B cell (primary cell): Measurements from ENCODE around the gene APCDD1.

Source experiments
- EZH2 ChIP-seq: IDR thresholded peaks from 2 replicates; pipeline ENCODE4 v1.6.1; 2012; ENCODE audit warnings: borderline replicate concordance, low read depth, mild to moderate bottlenecking, moderate library complexity, low read length; ENCODE audit not compliant: insufficient read depth, poor library complexity, severe bottlenecking
- TF ChIP-seq, protein P1 (sequence below): fragments of 200-600 bp; IDR thresholded peaks from one replicate; pipeline ENCODE4 v1.8.0; 2022; ENCODE audit warnings: antibody characterized with exemption, mild to moderate bottlenecking

DNA sequence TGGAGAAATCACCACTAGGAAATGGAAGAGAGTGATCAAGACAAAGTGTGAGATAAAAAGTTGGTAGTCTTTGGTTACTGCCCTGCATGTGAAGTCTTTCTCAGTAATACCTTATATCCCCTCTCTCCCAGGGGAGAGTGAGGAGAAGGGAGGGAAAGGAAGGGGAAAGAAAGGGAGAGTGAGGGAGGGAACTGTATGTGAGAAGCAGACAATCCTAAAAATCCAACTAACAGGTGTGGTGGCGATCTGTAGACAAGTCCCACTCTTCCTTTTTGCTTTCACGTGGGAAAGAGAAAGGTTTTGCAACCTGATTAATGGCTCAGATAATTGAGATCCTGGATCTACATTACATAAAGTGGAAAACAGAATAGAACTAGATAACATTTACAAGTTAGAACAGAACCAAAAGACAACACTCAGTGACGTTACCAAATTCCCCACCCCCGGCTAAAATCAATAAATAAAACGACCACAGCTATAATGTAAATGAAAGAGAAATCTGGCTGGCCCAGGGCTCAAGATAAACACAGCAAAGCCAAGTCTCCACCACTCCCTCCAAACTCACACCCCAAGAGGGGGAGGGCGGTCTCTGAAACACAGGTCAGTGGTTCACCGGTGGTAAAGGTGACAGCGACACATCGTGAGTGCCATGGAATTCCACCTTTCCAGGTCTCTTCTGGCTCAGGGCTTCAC is 10.0 kb upstream of the APCDD1 start:
- TF ChIP-seq, protein P1, sequence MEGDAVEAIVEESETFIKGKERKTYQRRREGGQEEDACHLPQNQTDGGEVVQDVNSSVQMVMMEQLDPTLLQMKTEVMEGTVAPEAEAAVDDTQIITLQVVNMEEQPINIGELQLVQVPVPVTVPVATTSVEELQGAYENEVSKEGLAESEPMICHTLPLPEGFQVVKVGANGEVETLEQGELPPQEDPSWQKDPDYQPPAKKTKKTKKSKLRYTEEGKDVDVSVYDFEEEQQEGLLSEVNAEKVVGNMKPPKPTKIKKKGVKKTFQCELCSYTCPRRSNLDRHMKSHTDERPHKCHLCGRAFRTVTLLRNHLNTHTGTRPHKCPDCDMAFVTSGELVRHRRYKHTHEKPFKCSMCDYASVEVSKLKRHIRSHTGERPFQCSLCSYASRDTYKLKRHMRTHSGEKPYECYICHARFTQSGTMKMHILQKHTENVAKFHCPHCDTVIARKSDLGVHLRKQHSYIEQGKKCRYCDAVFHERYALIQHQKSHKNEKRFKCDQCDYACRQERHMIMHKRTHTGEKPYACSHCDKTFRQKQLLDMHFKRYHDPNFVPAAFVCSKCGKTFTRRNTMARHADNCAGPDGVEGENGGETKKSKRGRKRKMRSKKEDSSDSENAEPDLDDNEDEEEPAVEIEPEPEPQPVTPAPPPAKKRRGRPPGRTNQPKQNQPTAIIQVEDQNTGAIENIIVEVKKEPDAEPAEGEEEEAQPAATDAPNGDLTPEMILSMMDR = no peak
- TF ChIP-seq EZH2 = no peak
